Renal cortical epithelial cell (primary cell): ENCODE results near the gene TOX3. TPM values are rescaled to one million over a fixed set of nuclear protein-coding genes. Genes with fewer than 3 reads are reported as not detected.

ENCODE experiments used
- DNase-seq: peaks from one replicate; pipeline ENCODE4 v3.0.0-alpha.2; 2011; ENCODE audit warnings: low read depth
- total RNA-seq: library from RNA; depleted of rRNA; stranded (reverse); fragments of >200 nt; gene quantifications from 2 replicates; pipeline ENCODE4 v1.2.3, GENCODE V29; 2014

TOX3 gene
- 1.7 and 5.4 TPM in 2 replicates for total RNA-seq

- DNase-seq, result no peak
These were observed at the start of gene TOX3 for GRCh38 chr16:52547004-52547833. Gene TOX3, minus strand, starts transcription at chr16:52547143. Its CDS starts 420 bp downstream, at chr16:52546723.

- DNase-seq, result no peak
These were observed 45.8 kb upstream of the TOX3 start for GRCh38 chr16:52592778-52593177.

- no peak for DNase-seq
These were observed 45.1 kb upstream of the TOX3 start for GRCh38 chr16:52591934-52592592.

GRCh38 chr16:52591471-52591870 is 44.5 kb upstream of the TOX3 start:
- no peak for DNase-seq

GRCh38 chr16:52586159-52586558 is 39.2 kb upstream of the TOX3 start:
- DNase-seq, result no peak

- DNase-seq, result no peak
These were observed 37.7 kb upstream of the TOX3 start for GRCh38 chr16:52584354-52585320.

- DNase-seq, result peak; percentile 32
These were observed 34.6 kb upstream of the TOX3 start for GRCh38 chr16:52581530-52581929.

GRCh38 chr16:52580488-52580887 is 33.5 kb upstream of the TOX3 start:
- DNase-seq, result no peak

- no peak for DNase-seq
These were observed 32.0 kb upstream of the TOX3 start for GRCh38 chr16:52578829-52579498.

- DNase-seq, result no peak
These were observed 31.3 kb upstream of the TOX3 start for GRCh38 chr16:52578007-52578828.

- no peak for DNase-seq
These were observed 30.3 kb upstream of the TOX3 start for GRCh38 chr16:52577130-52577706.

- peak; percentile 85 for DNase-seq
These were observed 26.7 kb upstream of the TOX3 start for GRCh38 chr16:52573365-52574299.

- DNase-seq, result no peak
These were observed 25.7 kb upstream of the TOX3 start for GRCh38 chr16:52572656-52573055.

- DNase-seq, result no peak
These were observed 23.6 kb upstream of the TOX3 start for GRCh38 chr16:52570495-52571091.

GRCh38 chr16:52569701-52570100 is 22.8 kb upstream of the TOX3 start:
- DNase-seq, result no peak

GRCh38 chr16:52568983-52569690 is 22.2 kb upstream of the TOX3 start:
- DNase-seq, result no peak

- DNase-seq, result no peak
These were observed 21.6 kb upstream of the TOX3 start for GRCh38 chr16:52568495-52568894.

- no peak for DNase-seq
These were observed 20.2 kb upstream of the TOX3 start for GRCh38 chr16:52567193-52567592.
